Nephron (organoid): ENCODE data around the gene EIF4G1.
A peak's percentile ranks its signal among the peaks of the same experiment; 100 is the strongest.

Source experiments
- H3K27ac Mint-ChIP-seq, 3 experiments: 2 replicates each; pipeline ENCODE4 v1.8.0; 2020; ENCODE audit warnings: mixed read lengths in 3 of 3, mild to moderate bottlenecking in 2 of 3, moderate library complexity in 1 of 3
- H3K27me3 Mint-ChIP-seq: 2 replicates; pipeline ENCODE4 v1.8.0; 2021; ENCODE audit warnings: low read depth, mild to moderate bottlenecking, moderate library complexity, mixed read lengths
- H3K36me3 Mint-ChIP-seq: 2 replicates; pipeline ENCODE4 v1.8.0; 2020; ENCODE audit warnings: low read depth, mixed read lengths
- H3K4me1 Mint-ChIP-seq: 2 replicates; pipeline ENCODE4 v1.8.0; 2020; ENCODE audit warnings: mixed read lengths
- H3K4me3 Mint-ChIP-seq, 3 experiments: 2 replicates each; pipeline ENCODE4 v1.8.0; 2020; ENCODE audit warnings: mild to moderate bottlenecking in 3 of 3, mixed read lengths in 3 of 3, moderate library complexity in 2 of 3
- H3K9me3 Mint-ChIP-seq: 2 replicates; pipeline ENCODE4 v1.8.0; 2020; ENCODE audit warnings: mixed read lengths
- TF ChIP-seq, protein P1 (sequence below), 3 experiments: fragments of 200-600 bp; sonication (generic); IDR thresholded peaks; one replicate each; pipeline ENCODE4 v1.5.0; 2021; ENCODE audit warnings: antibody characterized with exemption in 3 of 3; ENCODE audit not compliant: unreplicated experiment in 3 of 3

Gene EIF4G1

DNA sequence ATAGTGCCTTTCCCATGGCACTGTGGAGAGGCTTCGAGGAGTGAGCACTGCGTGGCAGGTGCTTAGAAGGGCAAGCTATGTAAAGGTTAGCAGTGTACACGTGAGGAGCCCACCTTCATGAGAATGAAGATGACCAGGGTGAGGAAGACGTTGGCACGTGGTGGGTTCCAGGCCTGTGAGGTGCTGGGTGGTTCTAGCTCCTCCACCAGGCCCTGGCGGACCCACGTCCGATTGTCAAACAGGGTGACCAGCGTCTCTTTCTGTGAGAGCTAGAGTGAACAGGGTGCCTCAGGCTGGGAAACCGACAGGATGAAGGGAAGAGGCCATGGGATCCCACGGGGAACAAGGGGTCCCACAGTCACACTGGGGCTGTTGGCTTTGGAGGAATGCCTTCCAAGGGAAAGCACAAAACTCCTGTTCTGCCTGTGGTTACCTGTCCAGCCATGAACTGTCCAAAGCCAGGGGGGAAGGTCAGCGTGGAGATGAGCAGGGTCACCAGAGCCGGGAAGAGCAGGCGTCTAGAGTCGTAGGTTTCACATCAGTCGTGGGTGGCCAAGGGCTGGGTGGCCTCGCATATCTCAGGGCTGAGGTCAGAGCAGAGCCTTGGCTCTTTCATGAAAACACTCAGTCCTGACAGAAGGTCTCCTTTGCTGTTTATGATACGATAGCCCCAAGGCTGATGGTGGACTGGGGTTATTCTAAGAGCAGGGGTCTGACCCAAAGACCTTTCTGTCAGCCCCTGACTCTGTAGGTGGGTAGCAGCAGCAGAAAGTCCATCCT is 41.0 kb downstream of the EIF4G1 start:
- peaks cover 28% of the 10 kb centered on the region for H3K4me1 Mint-ChIP-seq
- H3K4me3 Mint-ChIP-seq = peak overlapping the region in 1 of 3 experiments; percentile 11
- peaks cover 25% of the 10 kb centered on the region for H3K36me3 Mint-ChIP-seq
- no peaks in the 10 kb centered on the region for H3K9me3 Mint-ChIP-seq
- no peak overlapping the region for H3K27ac Mint-ChIP-seq
- no peaks in the 10 kb centered on the region for H3K27me3 Mint-ChIP-seq
- TF ChIP-seq, protein P1, sequence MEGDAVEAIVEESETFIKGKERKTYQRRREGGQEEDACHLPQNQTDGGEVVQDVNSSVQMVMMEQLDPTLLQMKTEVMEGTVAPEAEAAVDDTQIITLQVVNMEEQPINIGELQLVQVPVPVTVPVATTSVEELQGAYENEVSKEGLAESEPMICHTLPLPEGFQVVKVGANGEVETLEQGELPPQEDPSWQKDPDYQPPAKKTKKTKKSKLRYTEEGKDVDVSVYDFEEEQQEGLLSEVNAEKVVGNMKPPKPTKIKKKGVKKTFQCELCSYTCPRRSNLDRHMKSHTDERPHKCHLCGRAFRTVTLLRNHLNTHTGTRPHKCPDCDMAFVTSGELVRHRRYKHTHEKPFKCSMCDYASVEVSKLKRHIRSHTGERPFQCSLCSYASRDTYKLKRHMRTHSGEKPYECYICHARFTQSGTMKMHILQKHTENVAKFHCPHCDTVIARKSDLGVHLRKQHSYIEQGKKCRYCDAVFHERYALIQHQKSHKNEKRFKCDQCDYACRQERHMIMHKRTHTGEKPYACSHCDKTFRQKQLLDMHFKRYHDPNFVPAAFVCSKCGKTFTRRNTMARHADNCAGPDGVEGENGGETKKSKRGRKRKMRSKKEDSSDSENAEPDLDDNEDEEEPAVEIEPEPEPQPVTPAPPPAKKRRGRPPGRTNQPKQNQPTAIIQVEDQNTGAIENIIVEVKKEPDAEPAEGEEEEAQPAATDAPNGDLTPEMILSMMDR (IDR thresholded peaks at IDR 0.05; ENCODE audit: unreplicated experiment in 3 of 3) = no peak

DNA sequence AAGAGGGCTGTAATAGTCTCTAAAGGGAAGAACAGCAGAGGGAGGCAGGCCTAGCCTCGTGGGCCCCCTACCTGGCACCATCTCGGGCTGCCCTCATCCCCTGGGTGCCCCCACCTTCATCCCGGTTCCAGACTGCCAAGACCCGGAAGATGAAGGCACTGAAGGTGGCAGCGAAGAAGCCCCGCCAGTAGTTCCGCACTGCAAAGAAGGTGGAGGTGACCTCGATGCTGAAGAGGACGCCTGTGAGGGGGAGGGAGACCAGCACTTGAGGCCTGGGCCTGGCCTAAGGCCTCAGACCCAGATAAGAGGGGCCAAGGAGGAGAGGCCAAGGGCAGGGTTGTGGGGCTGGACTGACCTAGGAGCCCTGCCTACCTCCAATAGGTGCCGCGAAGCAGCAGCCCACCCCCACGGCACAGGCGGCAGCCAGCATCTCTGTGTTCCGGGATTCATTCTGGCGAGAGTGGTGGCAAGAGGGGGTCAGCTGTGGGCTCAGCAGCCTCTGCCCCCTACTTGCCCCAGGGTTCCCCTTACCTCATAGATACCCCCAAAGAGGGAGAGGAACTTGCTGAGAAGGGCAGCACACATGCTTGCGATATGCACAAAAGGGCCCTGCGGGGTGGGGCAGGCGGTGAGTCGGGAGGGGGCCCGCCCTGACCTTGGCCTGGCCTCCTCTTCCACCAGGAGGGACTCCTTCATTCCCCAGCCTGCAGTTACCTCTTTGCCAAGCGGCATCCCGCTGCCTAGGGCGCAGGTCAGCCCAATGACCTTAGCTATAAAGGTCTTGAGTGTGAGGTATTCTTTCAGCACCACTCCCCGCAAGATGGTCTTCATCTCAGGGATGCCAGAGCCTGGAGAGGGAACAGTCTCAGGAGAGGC is 43.1 kb downstream of the EIF4G1 start:
- peaks cover 15% of the 10 kb centered on the region for H3K4me1 Mint-ChIP-seq
- H3K9me3 Mint-ChIP-seq = no peaks in the 10 kb centered on the region
- H3K27ac Mint-ChIP-seq = no peak overlapping the region
- H3K27me3 Mint-ChIP-seq = no peaks in the 10 kb centered on the region
- H3K4me3 Mint-ChIP-seq = peak overlapping the region in 1 of 3 experiments; percentile 8
- peaks cover 11% of the 10 kb centered on the region for H3K36me3 Mint-ChIP-seq
- TF ChIP-seq, protein P1 (IDR thresholded peaks at IDR 0.05; ENCODE audit: unreplicated experiment in 3 of 3) = no peak

DNA sequence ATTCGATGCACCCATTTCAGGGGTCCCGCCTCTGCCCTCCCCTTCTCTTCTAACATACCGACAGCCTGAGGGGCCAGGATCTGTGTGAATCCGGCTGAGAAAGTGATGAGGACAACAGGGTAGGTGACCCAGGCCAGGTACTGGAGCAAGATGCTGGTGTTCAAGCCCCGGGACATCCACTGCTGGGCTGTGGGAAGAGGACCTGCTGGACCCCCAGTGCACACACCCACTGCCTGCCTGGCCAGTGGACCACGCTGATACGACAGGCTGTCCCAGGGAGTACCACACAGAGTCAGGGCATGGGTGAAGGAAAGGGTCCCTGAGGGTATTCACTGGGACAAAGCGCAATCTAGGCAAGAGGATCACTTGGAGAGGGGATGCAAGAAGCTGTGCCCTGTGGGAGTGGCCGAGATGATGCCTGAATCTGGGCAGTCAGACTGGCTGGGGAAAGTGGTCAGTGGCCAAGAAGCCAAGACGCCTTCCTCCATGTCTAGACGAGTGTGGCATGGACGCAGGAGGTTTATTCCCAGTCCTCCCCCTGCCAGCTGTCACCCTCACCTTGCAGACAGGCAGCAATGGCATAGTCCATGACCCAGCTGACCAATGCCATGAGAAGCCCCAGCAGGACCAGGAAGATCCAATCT is 43.8 kb downstream of the EIF4G1 start:
- Mint-ChIP-seq H3K36me3 (peaks cover 12% of the 10 kb centered on the region), H3K27ac (no peak overlapping the region), H3K27me3 (no peaks in the 10 kb centered on the region), H3K4me1 (peaks cover 16% of the 10 kb centered on the region), H3K9me3 (no peaks in the 10 kb centered on the region), H3K4me3 (peak overlapping the region; percentile 29 to 59 (median 49))
- TF ChIP-seq, protein P1 (IDR thresholded peaks at IDR 0.05; ENCODE audit: unreplicated experiment in 3 of 3) = no peak

DNA sequence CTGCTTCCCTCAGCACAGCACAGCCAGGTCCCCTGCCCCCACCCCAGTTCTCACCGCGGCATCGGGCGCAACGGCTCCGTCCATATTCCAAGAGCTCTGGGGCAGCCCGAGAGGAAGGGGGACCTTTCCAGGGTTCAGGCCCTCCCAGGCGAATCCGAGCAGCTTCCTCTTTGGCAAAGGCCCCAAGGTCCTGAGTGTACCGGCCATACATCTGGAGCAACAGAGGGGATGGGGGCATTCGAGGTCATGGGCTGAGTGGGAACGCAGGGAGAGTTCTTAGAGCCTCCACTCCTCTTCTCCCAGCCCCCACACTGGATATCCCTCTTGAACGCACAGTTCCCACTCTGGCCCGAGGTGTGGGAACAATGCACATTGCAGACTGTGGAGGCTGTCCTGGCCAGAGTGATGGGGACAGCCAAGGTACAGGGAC is 44.5 kb downstream of the EIF4G1 start:
- TF ChIP-seq, protein P1 (IDR thresholded peaks at IDR 0.05; ENCODE audit: unreplicated experiment in 3 of 3) = no peak
- H3K27ac Mint-ChIP-seq = no peak overlapping the region
- H3K36me3 Mint-ChIP-seq = peaks cover 14% of the 10 kb centered on the region
- no peaks in the 10 kb centered on the region for H3K27me3 Mint-ChIP-seq
- H3K4me1 Mint-ChIP-seq = peaks cover 19% of the 10 kb centered on the region
- H3K9me3 Mint-ChIP-seq = no peaks in the 10 kb centered on the region
- peak overlapping the region; percentile 58 to 76 (median 63) for H3K4me3 Mint-ChIP-seq

DNA sequence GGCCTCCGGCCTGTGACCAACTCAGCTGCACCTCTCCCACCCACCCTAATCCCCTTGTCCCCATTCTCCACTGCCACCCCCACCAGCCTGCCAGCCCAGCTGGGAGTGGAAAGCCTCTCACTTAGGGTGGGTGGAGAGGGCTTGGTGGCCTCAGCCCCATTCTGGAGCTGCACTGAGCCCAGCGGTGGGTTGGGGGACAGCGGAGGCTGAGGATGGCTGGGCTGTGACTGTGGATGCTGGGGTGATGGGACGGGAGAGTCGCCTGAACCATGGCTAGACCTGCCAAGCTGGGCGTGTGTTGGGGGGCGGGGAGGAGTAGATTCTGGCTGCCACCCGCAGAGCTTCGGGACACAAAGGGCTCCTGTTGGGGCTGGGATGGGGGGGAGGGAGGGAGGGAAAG is 45.2 kb downstream of the EIF4G1 start:
- TF ChIP-seq, protein P1 (IDR thresholded peaks at IDR 0.05; ENCODE audit: unreplicated experiment in 3 of 3) = no peak
- Mint-ChIP-seq H3K9me3 (no peaks in the 10 kb centered on the region), H3K4me3 (peak overlapping the region; percentile 86 to 96 (median 93)), H3K27me3 (no peaks in the 10 kb centered on the region), H3K27ac (peak overlapping the region; percentile 21 to 79 (median 46)), H3K4me1 (peaks cover 23% of the 10 kb centered on the region), H3K36me3 (peaks cover 17% of the 10 kb centered on the region)
